ENCODE measurements around the gene ZNF70. TPM values are rescaled to one million over a fixed set of nuclear protein-coding genes. Genes with fewer than 3 reads are reported as not detected.

The ZNF70 gene
- total RNA-seq, 5 donors from 2014 or later (not counting 1 experiment from before 2014, with no cell fraction given): 3.2 to 6.4 (median 5.8) TPM

- WGBS (ENCODE audit: insufficient coverage): no CpG with 5 or more reads among the region's 2 CpGs
- Mint-ChIP-seq H3K36me3 (no peaks in the 10 kb centered on the region), H3K9me3 (no peaks in the 10 kb centered on the region), H3K4me1 (peaks cover 16 to 31% (median 25%) of the 10 kb centered on the region in 3 donors), H3K4me3 (peak overlapping the region in 1 of 3 donors; percentile 31), H3K27me3 (no peaks in the 10 kb centered on the region), H3K27ac (no peak overlapping the region)
- DNase-seq: no peak
- H3K4me3 ChIP-seq (ENCODE audit: control insufficient read depth in 1 of 2, extremely low read depth in 1 of 2, low read length in 1 of 2): no peak overlapping the region
- H3K36me3 ChIP-seq (ENCODE audit: control insufficient read depth in 2 of 2, extremely low read depth in 1 of 2, insufficient read depth in 1 of 2, low read length in 1 of 2): no peaks in the 10 kb centered on the region
- ChIA-PET CTCF (interaction anchor here in 1 of 2 donors (0.6 kb wide), 1 partner anchor 32 kb away, joined by 3 read pairs; no protein-coding TSS in a partner anchor), POLR2A (no interaction called here)
- H3K27ac ChIP-seq (ENCODE audit: low read length): no peak overlapping the region
- H3K9me3 ChIP-seq: no peaks in the 10 kb centered on the region
- H3K27me3 ChIP-seq (replicated peaks in 1 of 2; ENCODE audit: control insufficient read depth in 2 of 2, extremely low read depth in 1 of 2, insufficient read depth in 2 of 2, low read length in 1 of 2): peaks cover 0 to 9% of the 10 kb centered on the region in 2 experiments
- H3K4me1 ChIP-seq (ENCODE audit: control insufficient read depth in 1 of 2, extremely low read depth in 1 of 2, insufficient read depth in 2 of 2, low read length in 2 of 2): peaks cover 8 to 30% of the 10 kb centered on the region in 2 experiments
- no peak for ATAC-seq (replicated peaks in 1 of 4)
Measured at GRCh38 chr22:23774922-23775436, 24.1 kb upstream of the ZNF70 start.

GRCh38 chr22:23774114-23774921 is 23.4 kb upstream of the ZNF70 start:
- DNase-seq: no peak
- H3K9me3 Mint-ChIP-seq: no peaks in the 10 kb centered on the region
- H3K27me3 Mint-ChIP-seq: no peaks in the 10 kb centered on the region
- ATAC-seq (replicated peaks in 1 of 4): no peak
- H3K4me1 Mint-ChIP-seq: peaks cover 16 to 31% (median 29%) of the 10 kb centered on the region in 3 donors
- H3K27ac ChIP-seq (ENCODE audit: low read length): no peak overlapping the region
- peaks cover 0 to 12% of the 10 kb centered on the region in 2 experiments for H3K27me3 ChIP-seq (replicated peaks in 1 of 2; ENCODE audit: control insufficient read depth in 2 of 2, extremely low read depth in 1 of 2, insufficient read depth in 2 of 2, low read length in 1 of 2)
- no peaks in the 10 kb centered on the region for H3K9me3 ChIP-seq
- peaks cover 8 to 30% of the 10 kb centered on the region in 2 experiments for H3K4me1 ChIP-seq (ENCODE audit: control insufficient read depth in 1 of 2, extremely low read depth in 1 of 2, insufficient read depth in 2 of 2, low read length in 2 of 2)
- H3K36me3 ChIP-seq (ENCODE audit: control insufficient read depth in 2 of 2, extremely low read depth in 1 of 2, insufficient read depth in 1 of 2, low read length in 1 of 2): no peaks in the 10 kb centered on the region
- peak overlapping the region in 1 of 3 donors; percentile 31 for H3K4me3 Mint-ChIP-seq
- H3K27ac Mint-ChIP-seq: no peak overlapping the region
- H3K36me3 Mint-ChIP-seq: no peaks in the 10 kb centered on the region
- 85% methylated on average over 6 of the region's 12 CpGs for WGBS (ENCODE audit: insufficient coverage)
- CTCF ChIA-PET: no interaction called here
- POLR2A ChIA-PET: no interaction called here
- H3K4me3 ChIP-seq (ENCODE audit: control insufficient read depth in 1 of 2, extremely low read depth in 1 of 2, low read length in 1 of 2): no peak overlapping the region

GRCh38 chr22:23773483-23774113 is 22.7 kb upstream of the ZNF70 start:
- Mint-ChIP-seq H3K27me3 (no peaks in the 10 kb centered on the region), H3K27ac (no peak overlapping the region), H3K4me1 (peaks cover 16 to 31% (median 30%) of the 10 kb centered on the region in 3 donors), H3K9me3 (no peaks in the 10 kb centered on the region), H3K36me3 (no peaks in the 10 kb centered on the region), H3K4me3 (peak overlapping the region; percentile 9 to 62 (median 47))
- WGBS (ENCODE audit: insufficient coverage): 94% methylated on average over 7 of the region's 7 CpGs
- no peaks in the 10 kb centered on the region for H3K9me3 ChIP-seq
- ATAC-seq (replicated peaks in 1 of 4) (no peak), DNase-seq (no peak)
- H3K4me1 ChIP-seq (ENCODE audit: control insufficient read depth in 1 of 2, extremely low read depth in 1 of 2, insufficient read depth in 2 of 2, low read length in 2 of 2): peaks cover 8 to 32% of the 10 kb centered on the region in 2 experiments
- no peaks in the 10 kb centered on the region for H3K36me3 ChIP-seq (ENCODE audit: control insufficient read depth in 2 of 2, extremely low read depth in 1 of 2, insufficient read depth in 1 of 2, low read length in 1 of 2)
- H3K27me3 ChIP-seq (replicated peaks in 1 of 2; ENCODE audit: control insufficient read depth in 2 of 2, extremely low read depth in 1 of 2, insufficient read depth in 2 of 2, low read length in 1 of 2): peaks cover 0 to 17% of the 10 kb centered on the region in 2 experiments
- ChIA-PET CTCF (no interaction called here), POLR2A (no interaction called here)
- no peak overlapping the region for H3K27ac ChIP-seq (ENCODE audit: low read length)
- peak overlapping the region in 1 of 2 donors; percentile 36 for H3K4me3 ChIP-seq (ENCODE audit: control insufficient read depth in 1 of 2, extremely low read depth in 1 of 2, low read length in 1 of 2)

- Mint-ChIP-seq H3K4me1 (peaks cover 18 to 31% (median 31%) of the 10 kb centered on the region in 3 donors), H3K9me3 (no peaks in the 10 kb centered on the region), H3K27me3 (no peaks in the 10 kb centered on the region), H3K4me3 (peak within 1 kb of the TSS; percentile 61 to 64 (median 64)), H3K36me3 (no peaks in the 10 kb centered on the region), H3K27ac (no peak within 1 kb of the TSS)
- 12% methylated on average over 69 of the region's 79 CpGs for WGBS (ENCODE audit: insufficient coverage)
- POLR2A ChIA-PET: no interaction called here
- DNase-seq (peak in 26 of 35 experiments; percentile 25 to 68 (median 46)), ATAC-seq (replicated peaks in 1 of 4) (peak; percentile 68 to 80 (median 71))
- H3K9me3 ChIP-seq: no peaks in the 10 kb centered on the region
- H3K27me3 ChIP-seq (replicated peaks in 1 of 2; ENCODE audit: control insufficient read depth in 2 of 2, extremely low read depth in 1 of 2, insufficient read depth in 2 of 2, low read length in 1 of 2): peaks cover 0 to 17% of the 10 kb centered on the region in 2 experiments
- CTCF ChIA-PET: no interaction called here
- H3K36me3 ChIP-seq (ENCODE audit: control insufficient read depth in 2 of 2, extremely low read depth in 1 of 2, insufficient read depth in 1 of 2, low read length in 1 of 2): no peaks in the 10 kb centered on the region
- no peak within 1 kb of the TSS for H3K27ac ChIP-seq (ENCODE audit: low read length)
- peaks cover 11 to 39% of the 10 kb centered on the region in 2 experiments for H3K4me1 ChIP-seq (ENCODE audit: control insufficient read depth in 1 of 2, extremely low read depth in 1 of 2, insufficient read depth in 2 of 2, low read length in 2 of 2)
- H3K4me3 ChIP-seq (ENCODE audit: control insufficient read depth in 1 of 2, extremely low read depth in 1 of 2, low read length in 1 of 2): peak within 1 kb of the TSS; percentile 37 to 40
Measured at GRCh38 chr22:23772649-23773473, 21.9 kb upstream of the ZNF70 start, which contains the start of gene MMP11. Gene MMP11 (plus strand): TSS chr22:23772849. CDS start chr22:23772871, 22 bp downstream.

GRCh38 chr22:23772315-23772648 is 21.4 kb upstream of the ZNF70 start:
- ChIA-PET POLR2A (no interaction called here), CTCF (no interaction called here)
- Histone ChIP-seq H3K27ac (ENCODE audit: low read length) (no peak overlapping the region), H3K4me1 (ENCODE audit: control insufficient read depth in 1 of 2, extremely low read depth in 1 of 2, insufficient read depth in 2 of 2, low read length in 2 of 2) (peaks cover 11 to 40% of the 10 kb centered on the region in 2 experiments), H3K9me3 (no peaks in the 10 kb centered on the region), H3K4me3 (ENCODE audit: control insufficient read depth in 1 of 2, extremely low read depth in 1 of 2, low read length in 1 of 2) (peak overlapping the region; percentile 36 to 37), H3K36me3 (ENCODE audit: control insufficient read depth in 2 of 2, extremely low read depth in 1 of 2, insufficient read depth in 1 of 2, low read length in 1 of 2) (no peaks in the 10 kb centered on the region), H3K27me3 (replicated peaks in 1 of 2; ENCODE audit: control insufficient read depth in 2 of 2, extremely low read depth in 1 of 2, insufficient read depth in 2 of 2, low read length in 1 of 2) (peaks cover 0 to 17% of the 10 kb centered on the region in 2 experiments)
- H3K27ac Mint-ChIP-seq: no peak overlapping the region
- peaks cover 18 to 32% (median 31%) of the 10 kb centered on the region in 3 donors for H3K4me1 Mint-ChIP-seq
- no peak for ATAC-seq (replicated peaks in 1 of 4)
- no peaks in the 10 kb centered on the region for H3K9me3 Mint-ChIP-seq
- peak overlapping the region; percentile 61 to 64 (median 64) for H3K4me3 Mint-ChIP-seq
- H3K36me3 Mint-ChIP-seq: no peaks in the 10 kb centered on the region
- WGBS (ENCODE audit: insufficient coverage): 28% methylated on average over 4 of the region's 6 CpGs
- H3K27me3 Mint-ChIP-seq: no peaks in the 10 kb centered on the region
- no peak for DNase-seq
